ENCODE results near the gene LILRB3.

DNA sequence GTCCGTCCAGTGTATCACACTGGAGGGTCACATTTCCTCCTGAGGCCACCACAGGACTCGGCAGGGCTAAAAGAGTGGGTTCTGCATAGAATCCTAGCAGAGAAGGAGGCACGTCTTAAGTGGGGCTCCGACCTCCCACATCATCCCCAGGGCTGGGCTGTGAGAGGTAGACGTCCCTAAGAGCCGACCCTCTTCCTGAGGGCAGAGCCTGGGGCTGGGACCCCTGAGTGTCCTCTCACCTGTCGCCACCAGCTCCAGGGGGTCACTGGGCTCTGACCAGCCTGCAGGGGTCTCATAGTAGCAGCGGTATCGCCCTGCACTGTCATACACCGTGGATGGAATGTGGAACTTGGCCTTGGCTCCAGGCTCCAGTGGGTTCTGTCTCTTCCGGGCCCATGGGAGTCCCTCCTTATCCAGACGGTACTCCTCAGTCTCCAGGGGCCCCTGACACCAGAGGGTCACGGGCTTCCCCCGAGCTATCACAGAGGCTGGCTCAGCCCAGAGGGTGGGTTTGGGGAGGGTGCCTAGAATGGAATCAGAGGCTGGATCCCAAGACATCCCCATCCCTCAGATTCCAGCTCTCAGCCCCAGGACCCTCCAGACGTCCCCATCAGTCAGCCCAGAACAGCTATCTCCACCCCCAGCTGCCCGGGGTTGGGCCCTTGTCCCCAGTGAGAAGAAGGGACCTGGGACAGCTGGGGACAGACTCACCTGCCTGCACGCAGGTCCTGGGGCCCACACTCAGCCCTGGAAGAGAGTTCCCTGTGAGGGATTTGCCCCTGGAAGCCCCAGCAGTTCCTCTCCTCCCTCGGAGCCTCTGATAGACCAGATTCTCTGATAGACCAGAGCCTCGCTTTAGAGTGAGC lies 33.7 kb upstream of the LILRB3 start:
- TF ChIP-seq POLR2AphosphoS5 (IDR thresholded peaks at IDR 0.05; ENCODE audit: low read depth) = no peak
- no peak for TF ChIP-seq STAT1 (IDR thresholded peaks at IDR 0.05; ENCODE audit: unreplicated experiment)
- TF ChIP-seq, protein P1, sequence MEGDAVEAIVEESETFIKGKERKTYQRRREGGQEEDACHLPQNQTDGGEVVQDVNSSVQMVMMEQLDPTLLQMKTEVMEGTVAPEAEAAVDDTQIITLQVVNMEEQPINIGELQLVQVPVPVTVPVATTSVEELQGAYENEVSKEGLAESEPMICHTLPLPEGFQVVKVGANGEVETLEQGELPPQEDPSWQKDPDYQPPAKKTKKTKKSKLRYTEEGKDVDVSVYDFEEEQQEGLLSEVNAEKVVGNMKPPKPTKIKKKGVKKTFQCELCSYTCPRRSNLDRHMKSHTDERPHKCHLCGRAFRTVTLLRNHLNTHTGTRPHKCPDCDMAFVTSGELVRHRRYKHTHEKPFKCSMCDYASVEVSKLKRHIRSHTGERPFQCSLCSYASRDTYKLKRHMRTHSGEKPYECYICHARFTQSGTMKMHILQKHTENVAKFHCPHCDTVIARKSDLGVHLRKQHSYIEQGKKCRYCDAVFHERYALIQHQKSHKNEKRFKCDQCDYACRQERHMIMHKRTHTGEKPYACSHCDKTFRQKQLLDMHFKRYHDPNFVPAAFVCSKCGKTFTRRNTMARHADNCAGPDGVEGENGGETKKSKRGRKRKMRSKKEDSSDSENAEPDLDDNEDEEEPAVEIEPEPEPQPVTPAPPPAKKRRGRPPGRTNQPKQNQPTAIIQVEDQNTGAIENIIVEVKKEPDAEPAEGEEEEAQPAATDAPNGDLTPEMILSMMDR (conservative IDR thresholded peaks at IDR 0.05; ENCODE audit: low read depth in 2 of 2) = no peak
- no peak for TF ChIP-seq EZH2 (IDR thresholded peaks at IDR 0.05; ENCODE audit: low read depth, unreplicated experiment)
- TF ChIP-seq, protein P2, sequence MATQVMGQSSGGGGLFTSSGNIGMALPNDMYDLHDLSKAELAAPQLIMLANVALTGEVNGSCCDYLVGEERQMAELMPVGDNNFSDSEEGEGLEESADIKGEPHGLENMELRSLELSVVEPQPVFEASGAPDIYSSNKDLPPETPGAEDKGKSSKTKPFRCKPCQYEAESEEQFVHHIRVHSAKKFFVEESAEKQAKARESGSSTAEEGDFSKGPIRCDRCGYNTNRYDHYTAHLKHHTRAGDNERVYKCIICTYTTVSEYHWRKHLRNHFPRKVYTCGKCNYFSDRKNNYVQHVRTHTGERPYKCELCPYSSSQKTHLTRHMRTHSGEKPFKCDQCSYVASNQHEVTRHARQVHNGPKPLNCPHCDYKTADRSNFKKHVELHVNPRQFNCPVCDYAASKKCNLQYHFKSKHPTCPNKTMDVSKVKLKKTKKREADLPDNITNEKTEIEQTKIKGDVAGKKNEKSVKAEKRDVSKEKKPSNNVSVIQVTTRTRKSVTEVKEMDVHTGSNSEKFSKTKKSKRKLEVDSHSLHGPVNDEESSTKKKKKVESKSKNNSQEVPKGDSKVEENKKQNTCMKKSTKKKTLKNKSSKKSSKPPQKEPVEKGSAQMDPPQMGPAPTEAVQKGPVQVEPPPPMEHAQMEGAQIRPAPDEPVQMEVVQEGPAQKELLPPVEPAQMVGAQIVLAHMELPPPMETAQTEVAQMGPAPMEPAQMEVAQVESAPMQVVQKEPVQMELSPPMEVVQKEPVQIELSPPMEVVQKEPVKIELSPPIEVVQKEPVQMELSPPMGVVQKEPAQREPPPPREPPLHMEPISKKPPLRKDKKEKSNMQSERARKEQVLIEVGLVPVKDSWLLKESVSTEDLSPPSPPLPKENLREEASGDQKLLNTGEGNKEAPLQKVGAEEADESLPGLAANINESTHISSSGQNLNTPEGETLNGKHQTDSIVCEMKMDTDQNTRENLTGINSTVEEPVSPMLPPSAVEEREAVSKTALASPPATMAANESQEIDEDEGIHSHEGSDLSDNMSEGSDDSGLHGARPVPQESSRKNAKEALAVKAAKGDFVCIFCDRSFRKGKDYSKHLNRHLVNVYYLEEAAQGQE (IDR thresholded peaks at IDR 0.05; ENCODE audit: unreplicated experiment) = no peak
- no peak for TF ChIP-seq EZH2phosphoT487 (IDR thresholded peaks at IDR 0.05; ENCODE audit: unreplicated experiment)
- no peak for TF ChIP-seq ZNF331 (CRISPR knock-in tag; IDR thresholded peaks at IDR 0.05; ENCODE audit: low read depth)

Measured in GM23338 (cell line).